Measurements from ENCODE around the gene SKI.

The SKI gene

GRCh38 chr1:2249559-2249906 is 21.4 kb downstream of the SKI start:
- H3K27ac Mint-ChIP-seq, result no peak overlapping the region
- H3K4me1 Mint-ChIP-seq, result peaks cover 73% of the 10 kb centered on the region

GRCh38 chr1:2250721-2251281 is 22.7 kb downstream of the SKI start:
- no peak for DNase-seq
- H3K27ac Mint-ChIP-seq, result peak overlapping the region; percentile 86

More at GRCh38 chr1:2249559-2249906, 21.4 kb downstream of the SKI start:
- Mint-ChIP-seq H3K4me3 (no peak overlapping the region), H3K9me3 (peaks cover 2% of the 10 kb centered on the region), H3K27me3 (ENCODE audit: low read depth, poor library complexity) (peaks cover 6% of the 10 kb centered on the region), H3K36me3 (ENCODE audit: low read depth) (peaks cover 15% of the 10 kb centered on the region)
- no peak for DNase-seq
- no peak for TF ChIP-seq CTCF (IDR thresholded peaks at IDR 0.05)

DNA sequence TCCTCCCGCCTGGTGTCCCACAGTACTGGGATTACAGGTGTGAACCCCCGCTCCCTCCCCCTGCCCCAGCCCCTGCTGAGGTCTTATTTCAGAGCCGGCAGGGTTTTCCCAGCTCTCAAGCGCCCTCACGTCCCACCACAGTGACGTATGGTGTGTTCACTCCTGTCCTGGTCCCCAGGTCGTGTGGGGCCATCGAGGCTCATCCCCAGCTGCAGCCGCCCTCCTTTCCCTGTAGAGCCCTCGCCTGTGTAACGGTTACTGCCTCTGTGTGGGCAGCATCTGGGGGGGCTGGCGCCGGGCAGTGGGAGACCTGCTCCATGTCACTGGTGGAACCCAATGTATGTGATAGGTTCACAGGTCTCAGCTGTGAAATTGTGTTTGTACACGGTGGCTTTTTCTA is 23.2 kb downstream of the SKI start:
- Mint-ChIP-seq H3K4me3 (no peak overlapping the region), H3K9me3 (peaks cover 4% of the 10 kb centered on the region), H3K27me3 (ENCODE audit: low read depth, poor library complexity) (peaks cover 6% of the 10 kb centered on the region), H3K27ac (peak overlapping the region; percentile 79), H3K36me3 (ENCODE audit: low read depth) (peaks cover 5% of the 10 kb centered on the region), H3K4me1 (peaks cover 61% of the 10 kb centered on the region)
- no peak for DNase-seq
- TF ChIP-seq CTCF (IDR thresholded peaks at IDR 0.05), result no peak

More at GRCh38 chr1:2250721-2251281, 22.7 kb downstream of the SKI start:
- Mint-ChIP-seq H3K9me3 (peaks cover 4% of the 10 kb centered on the region), H3K4me3 (no peak overlapping the region), H3K4me1 (peaks cover 67% of the 10 kb centered on the region), H3K27me3 (ENCODE audit: low read depth, poor library complexity) (peaks cover 6% of the 10 kb centered on the region), H3K36me3 (ENCODE audit: low read depth) (peaks cover 10% of the 10 kb centered on the region)
- TF ChIP-seq CTCF (IDR thresholded peaks at IDR 0.05), result no peak

DNA sequence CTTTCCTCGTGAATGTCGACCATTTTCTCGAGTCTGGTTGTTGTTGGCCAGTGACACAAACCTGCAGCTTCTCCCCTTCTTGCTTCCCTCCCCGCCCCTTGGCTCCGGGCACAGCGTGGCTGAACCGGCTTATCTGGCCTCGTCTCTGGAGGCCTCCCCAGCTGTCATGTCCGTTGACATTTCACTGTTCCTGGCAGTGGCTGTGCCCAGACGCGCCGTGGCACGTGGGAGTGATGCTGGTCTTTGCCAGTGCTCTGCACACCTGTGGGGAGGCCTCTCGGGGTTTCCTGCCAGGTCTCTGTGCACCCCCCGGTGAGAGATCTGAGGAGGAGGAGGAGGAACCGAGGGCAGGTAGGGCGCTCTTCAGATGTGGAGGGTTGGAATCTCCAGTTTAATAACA is 23.7 kb downstream of the SKI start:
- no peak overlapping the region for H3K4me3 Mint-ChIP-seq

GRCh38 chr1:2252423-2252822 is 24.3 kb downstream of the SKI start:
- Mint-ChIP-seq H3K4me1 (peaks cover 51% of the 10 kb centered on the region), H3K9me3 (peaks cover 4% of the 10 kb centered on the region), H3K4me3 (no peak overlapping the region), H3K27me3 (ENCODE audit: low read depth, poor library complexity) (peaks cover 6% of the 10 kb centered on the region), H3K27ac (peak overlapping the region; percentile 96), H3K36me3 (ENCODE audit: low read depth) (peaks cover 8% of the 10 kb centered on the region)
- DNase-seq, result no peak
- no peak for TF ChIP-seq CTCF (IDR thresholded peaks at IDR 0.05)

More for the DNA sequence above, 23.7 kb downstream of the SKI start:
- TF ChIP-seq CTCF (IDR thresholded peaks at IDR 0.05), result no peak
- no peak for DNase-seq
- peak overlapping the region; percentile 72 for H3K27ac Mint-ChIP-seq
- peaks cover 4% of the 10 kb centered on the region for H3K36me3 Mint-ChIP-seq (ENCODE audit: low read depth)
- peaks cover 4% of the 10 kb centered on the region for H3K9me3 Mint-ChIP-seq
- H3K4me1 Mint-ChIP-seq, result peaks cover 57% of the 10 kb centered on the region
- H3K27me3 Mint-ChIP-seq (ENCODE audit: low read depth, poor library complexity), result peaks cover 6% of the 10 kb centered on the region

Data from nephron progenitor cell (in vitro differentiated cells).